Stimulated activated CD4-positive, alpha-beta T cell treated with anti-CD3 and anti-CD28 coated beads, TNF-alpha, amount 100 ng/mL, for 4 hours (primary cell): ENCODE data around the gene TMEM255A.
A peak's percentile ranks its signal among the peaks of the same experiment; 100 is the strongest.

Experiments
- DNase-seq, 3 experiments: peaks; one replicate each; pipeline ENCODE4 v3.0.0-alpha.2; 2020; ENCODE audit warnings: low read depth in 3 of 3

Gene TMEM255A

GRCh38 chrX:120269373-120270035, 41.8 kb downstream of the TMEM255A start:
- no peak for DNase-seq

- no peak for DNase-seq
Measured at GRCh38 chrX:120264341-120264740, 46.9 kb downstream of the TMEM255A start.

DNA sequence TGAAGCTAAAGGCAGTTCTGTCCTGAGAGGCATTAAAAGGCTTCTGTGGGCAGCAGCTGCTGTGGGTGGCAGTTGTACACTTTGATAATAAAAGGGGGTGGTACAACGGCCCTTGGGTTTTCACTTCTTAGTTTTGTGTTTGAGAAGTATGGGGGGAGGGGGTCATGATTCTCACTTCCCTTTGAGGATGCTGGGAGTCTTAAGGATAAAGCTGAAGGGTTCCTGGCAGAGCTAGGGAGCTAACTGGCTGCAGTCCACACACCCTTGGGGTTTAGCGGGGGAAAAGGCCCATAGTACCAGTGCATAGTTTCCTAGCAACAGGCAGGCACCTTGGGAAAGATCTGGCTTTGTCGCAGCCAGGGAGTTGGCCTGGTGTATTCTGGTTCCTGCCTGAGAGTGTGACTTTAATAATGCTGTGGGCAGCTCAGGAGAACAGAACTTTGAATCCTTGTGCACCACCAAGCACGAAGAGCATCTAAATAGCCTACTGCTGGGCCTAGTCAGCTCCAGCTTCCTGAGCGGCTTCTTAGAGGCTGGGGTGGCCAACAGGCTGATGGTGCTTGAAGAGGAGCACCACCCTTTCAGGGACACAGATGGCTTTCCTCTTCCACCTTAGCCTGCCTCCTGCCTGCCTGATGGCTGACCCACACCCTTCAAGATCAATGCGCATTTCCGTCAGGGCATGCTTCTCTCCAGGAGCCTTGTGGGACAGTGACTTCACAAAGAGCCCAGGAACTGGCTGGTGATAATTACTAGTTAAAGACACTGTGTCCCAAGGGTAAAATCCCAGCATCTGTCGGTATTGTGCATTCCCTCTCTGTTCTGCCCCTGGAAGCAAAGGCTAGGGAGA, 48.2 kb downstream of the TMEM255A start:
- DNase-seq, result no peak

- no peak for DNase-seq
Measured at GRCh38 chrX:120260369-120260768, 50.9 kb downstream of the TMEM255A start.

DNA sequence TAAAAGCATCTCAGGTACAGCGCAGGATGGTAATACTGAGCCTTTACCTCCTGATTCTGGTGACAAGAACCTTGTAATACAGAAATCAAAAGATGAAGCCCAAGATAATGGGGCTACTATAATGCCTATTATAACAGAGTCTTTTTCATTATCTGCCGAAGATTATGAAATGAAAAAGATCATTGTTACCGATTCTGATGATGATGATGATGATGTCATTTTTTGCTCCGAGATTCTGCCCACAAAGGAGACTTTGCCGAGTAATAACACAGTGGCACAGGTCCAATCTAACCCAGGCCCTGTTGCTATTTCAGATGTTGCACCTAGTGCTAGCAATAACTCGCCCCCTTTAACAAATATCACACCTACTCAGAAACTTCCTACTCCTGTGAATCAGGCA, 57.5 kb downstream of the TMEM255A start:
- DNase-seq, result no peak

- no peak for DNase-seq
Measured at GRCh38 chrX:120251471-120252011, 59.7 kb downstream of the TMEM255A start.

GRCh38 chrX:120250522-120251271, 60.6 kb downstream of the TMEM255A start, which contains the start of gene ZBTB33:
Gene ZBTB33 (plus strand): TSS chrX:120250812. CDS start chrX:120253416, 2,604 bp downstream.
- peak; percentile 59 to 71 (median 67) for DNase-seq

- peak in 2 of 3 experiments; percentile 15 to 28 for DNase-seq
Measured at GRCh38 chrX:120244735-120245498, 66.3 kb downstream of the TMEM255A start.

DNA sequence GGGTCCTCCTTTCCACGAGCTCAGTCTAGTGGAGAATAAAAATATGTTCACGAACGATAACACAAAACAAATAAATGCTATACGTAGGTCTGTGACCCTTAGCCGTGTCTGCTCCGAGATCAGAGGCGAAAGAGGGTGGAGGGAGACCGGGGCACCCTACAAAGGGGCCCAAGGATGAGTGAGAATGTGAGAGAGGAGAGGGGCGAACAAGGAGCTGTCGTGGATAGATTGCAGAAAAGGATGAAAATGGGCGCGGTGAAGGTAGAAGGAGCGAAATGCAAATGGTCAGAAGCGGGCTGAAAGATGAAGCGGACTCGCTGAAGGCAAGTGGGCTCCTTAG, 66.9 kb downstream of the TMEM255A start:
- DNase-seq, result no peak

GRCh38 chrX:120242813-120243212, 68.4 kb downstream of the TMEM255A start:
- no peak for DNase-seq

GRCh38 chrX:120238933-120239332, 72.3 kb downstream of the TMEM255A start:
- no peak for DNase-seq

GRCh38 chrX:120236687-120237479, 74.4 kb downstream of the TMEM255A start:
- DNase-seq, result no peak

DNA sequence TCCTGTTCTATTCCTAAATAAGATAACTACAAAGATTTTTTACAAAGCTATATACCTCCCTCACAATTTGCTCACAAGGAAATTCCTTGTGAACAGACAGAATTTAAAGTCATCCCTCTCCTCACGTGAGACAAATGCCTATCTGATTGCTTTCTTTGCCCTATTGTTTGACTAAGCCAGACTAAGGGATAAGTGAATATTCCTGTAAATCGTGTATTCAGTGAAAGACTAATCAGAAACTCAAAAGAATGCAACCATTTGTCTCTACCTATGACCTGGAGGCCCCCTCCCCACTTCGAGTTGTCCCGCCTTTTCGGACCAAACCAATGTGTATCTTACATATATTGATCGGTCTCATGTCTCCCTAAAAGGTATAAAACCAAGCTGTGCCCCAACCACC, 76.0 kb downstream of the TMEM255A start:
- DNase-seq, result no peak

GRCh38 chrX:120228187-120228908, 82.9 kb downstream of the TMEM255A start:
- no peak for DNase-seq

- DNase-seq, result no peak
Measured at GRCh38 chrX:120224388-120224787, 86.9 kb downstream of the TMEM255A start.

DNA sequence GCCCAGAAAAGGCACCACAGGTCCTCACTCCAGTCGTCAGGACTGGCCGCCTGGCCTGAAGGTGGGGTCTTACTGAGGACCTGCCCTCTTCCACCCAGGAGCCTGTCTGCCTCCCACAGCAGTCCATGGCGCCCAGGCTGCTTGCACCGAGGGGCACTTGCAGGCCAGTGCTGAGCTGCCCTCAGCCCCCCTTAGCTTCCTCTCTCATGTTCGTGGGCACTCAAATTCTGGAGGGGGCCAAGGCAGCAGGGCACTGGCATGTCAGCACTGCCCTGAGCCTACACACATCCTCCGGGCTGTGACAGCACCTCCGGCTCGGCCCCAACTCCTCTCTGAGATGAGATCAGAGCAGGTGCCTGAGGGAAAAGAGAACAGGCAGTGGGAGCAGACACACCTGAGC, 87.9 kb downstream of the TMEM255A start:
- no peak for DNase-seq

- peak; percentile 12 to 15 (median 14) for DNase-seq
Measured at GRCh38 chrX:120213438-120214265, 97.6 kb downstream of the TMEM255A start.
